GM15510 (cell line): ENCODE results near the gene MELK.

Experiments used
- POLR2A ChIP-seq: IDR thresholded peaks from 3 replicates; pipeline ENCODE4 v1.6.1; 2011; ENCODE audit warnings: borderline replicate concordance; ENCODE audit not compliant: insufficient read length; ENCODE audit errors: extremely low read depth

The MELK gene

GRCh38 chr9:36572515-36573418 is at the start of gene MELK:
Gene MELK (plus strand): TSS chr9:36572895. CDS start chr9:36581682, 8,787 bp downstream.
- TF ChIP-seq POLR2A = peak; percentile 95

GRCh38 chr9:36530224-36530623 is 42.5 kb upstream of the MELK start:
- TF ChIP-seq POLR2A = no peak

- TF ChIP-seq POLR2A = no peak
Observed at GRCh38 chr9:36532353-36532752, 40.3 kb upstream of the MELK start.

- TF ChIP-seq POLR2A = no peak
Observed at GRCh38 chr9:36535107-36535506, 37.6 kb upstream of the MELK start.

- TF ChIP-seq POLR2A = no peak
Observed at GRCh38 chr9:36537861-36538260, 34.8 kb upstream of the MELK start.

- no peak for TF ChIP-seq POLR2A
Observed at GRCh38 chr9:36542355-36542754, 30.3 kb upstream of the MELK start.

GRCh38 chr9:36543916-36544315 is 28.8 kb upstream of the MELK start:
- TF ChIP-seq POLR2A = no peak

GRCh38 chr9:36547598-36547997 is 25.1 kb upstream of the MELK start:
- TF ChIP-seq POLR2A = no peak

- no peak for TF ChIP-seq POLR2A
Observed at GRCh38 chr9:36548454-36548853, 24.2 kb upstream of the MELK start.

GRCh38 chr9:36550135-36550534 is 22.6 kb upstream of the MELK start:
- TF ChIP-seq POLR2A = no peak

GRCh38 chr9:36551129-36551528 is 21.6 kb upstream of the MELK start:
- no peak for TF ChIP-seq POLR2A

GRCh38 chr9:36551910-36552309 is 20.8 kb upstream of the MELK start:
- no peak for TF ChIP-seq POLR2A

GRCh38 chr9:36559036-36559695 is 13.5 kb upstream of the MELK start:
- TF ChIP-seq POLR2A = no peak

GRCh38 chr9:36560771-36561170 is 11.9 kb upstream of the MELK start:
- no peak for TF ChIP-seq POLR2A

- TF ChIP-seq POLR2A = no peak
Observed at GRCh38 chr9:36566813-36567221, 5.9 kb upstream of the MELK start.

- no peak for TF ChIP-seq POLR2A
Observed at GRCh38 chr9:36571333-36571732, 1.4 kb upstream of the MELK start.
